Gastroesophageal sphincter (tissue), 3 donors: ENCODE measurements around the gene ABHD2.

ENCODE experiments used
- POLR2A ChIP-seq, 2 donors: fragments of 450-650 bp; IDR thresholded peaks; one replicate each; pipeline ENCODE4 v1.6.1; 2017; ENCODE audit warnings: antibody characterized with exemption in 2 of 2, mild to moderate bottlenecking in 2 of 2, moderate library complexity in 1 of 2
- POLR2AphosphoS5 ChIP-seq: sonication (generic); formaldehyde crosslinking; IDR thresholded peaks from one replicate; pipeline ENCODE4 v1.6.1; 2017; ENCODE audit warnings: antibody characterized with exemption
- TF ChIP-seq, protein P1 (sequence below), 4 experiments: fragments of 200-600 bp in 2 of 4; fragments of 450-650 bp in 2 of 4; sonication (generic) in 1 of 4; IDR thresholded peaks; one replicate each; pipeline ENCODE4 v1.5.1; 2017 to 2019; ENCODE audit warnings: antibody characterized with exemption in 4 of 4, mild to moderate bottlenecking in 2 of 4, moderate library complexity in 2 of 4

DNA sequence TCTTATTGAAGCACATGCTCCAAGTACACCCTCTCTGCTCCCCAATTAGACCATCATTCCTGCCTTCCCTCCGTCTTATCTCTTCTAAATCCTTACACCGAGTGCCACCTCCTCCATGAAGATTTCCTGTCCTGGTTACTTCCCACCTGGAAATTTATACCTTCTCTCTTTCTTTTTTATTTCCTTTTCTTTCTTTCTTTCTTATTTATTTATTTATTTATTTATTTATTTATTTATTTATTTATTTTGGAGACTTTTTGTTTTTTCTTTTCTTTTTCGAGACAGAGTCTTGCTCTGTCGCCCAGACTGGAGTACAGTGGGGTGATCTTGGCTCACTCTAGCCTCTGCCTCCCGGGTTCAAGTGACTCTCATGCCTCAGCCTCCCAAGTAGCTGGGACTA is 45.9 kb upstream of the ABHD2 start:
- TF ChIP-seq, protein P1, sequence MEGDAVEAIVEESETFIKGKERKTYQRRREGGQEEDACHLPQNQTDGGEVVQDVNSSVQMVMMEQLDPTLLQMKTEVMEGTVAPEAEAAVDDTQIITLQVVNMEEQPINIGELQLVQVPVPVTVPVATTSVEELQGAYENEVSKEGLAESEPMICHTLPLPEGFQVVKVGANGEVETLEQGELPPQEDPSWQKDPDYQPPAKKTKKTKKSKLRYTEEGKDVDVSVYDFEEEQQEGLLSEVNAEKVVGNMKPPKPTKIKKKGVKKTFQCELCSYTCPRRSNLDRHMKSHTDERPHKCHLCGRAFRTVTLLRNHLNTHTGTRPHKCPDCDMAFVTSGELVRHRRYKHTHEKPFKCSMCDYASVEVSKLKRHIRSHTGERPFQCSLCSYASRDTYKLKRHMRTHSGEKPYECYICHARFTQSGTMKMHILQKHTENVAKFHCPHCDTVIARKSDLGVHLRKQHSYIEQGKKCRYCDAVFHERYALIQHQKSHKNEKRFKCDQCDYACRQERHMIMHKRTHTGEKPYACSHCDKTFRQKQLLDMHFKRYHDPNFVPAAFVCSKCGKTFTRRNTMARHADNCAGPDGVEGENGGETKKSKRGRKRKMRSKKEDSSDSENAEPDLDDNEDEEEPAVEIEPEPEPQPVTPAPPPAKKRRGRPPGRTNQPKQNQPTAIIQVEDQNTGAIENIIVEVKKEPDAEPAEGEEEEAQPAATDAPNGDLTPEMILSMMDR (IDR thresholded peaks at IDR 0.05): no peak
- no peak for TF ChIP-seq POLR2A (IDR thresholded peaks at IDR 0.05)
- no peak for TF ChIP-seq POLR2AphosphoS5
